Esophagus muscularis mucosa (tissue), 4 donors: ENCODE measurements around the gene UBA5. TPM values are rescaled to one million over a fixed set of nuclear protein-coding genes. Genes with fewer than 3 reads are reported as not detected.
"Not testable (repeated sequence)": the region's sequence is repeated elsewhere in the genome, so short reads cannot be mapped to it uniquely, and the experiment has no call there.

Experiments used
- DNase-seq: peaks from one replicate; pipeline ENCODE4 v3.0.0-alpha.2; 2017; ENCODE audit errors: extremely low spot score
- H3K27ac ChIP-seq, 4 donors: fragments of 200-600 bp; sonication (generic); replicated peaks in 1 of 4; 1 replicate in 3 of 4; 2 replicates in 1 of 4; pipeline ENCODE4 v1.5.1; 2016 to 2019; ENCODE audit warnings: mild to moderate bottlenecking in 1 of 4
- H3K27me3 ChIP-seq, 4 donors: fragments of 200-600 bp; sonication (generic); one replicate each; pipeline versions ENCODE4 v1.5.1 to v1.6.0; 2016 to 2019
- H3K36me3 ChIP-seq, 4 donors: fragments of 200-600 bp; sonication (generic); one replicate each; pipeline ENCODE4 v1.5.1; 2016 to 2019
- H3K4me1 ChIP-seq, 4 donors: fragments of 200-600 bp; sonication (generic); one replicate each; pipeline ENCODE4 v1.5.1; 2016 to 2019
- H3K4me3 ChIP-seq, 4 donors: fragments of 200-600 bp; sonication (generic); 1 replicate in 2 of 4; 2 replicates in 2 of 4; pipeline ENCODE4 v1.5.1; 2016 to 2019; ENCODE audit warnings: mild to moderate bottlenecking in 4 of 4, moderate library complexity in 1 of 4
- H3K9me3 ChIP-seq, 4 donors: fragments of 200-600 bp; sonication (generic); 1 replicate in 3 of 4; 2 replicates in 1 of 4; pipeline ENCODE4 v1.5.1; 2016 to 2019
- CTCF ChIP-seq, 3 experiments: fragments of 200-600 bp in 2 of 3; fragments of 450-650 bp in 1 of 3; sonication (generic) in 2 of 3; IDR thresholded peaks; one replicate each; pipeline ENCODE4 v1.5.1; 2017 to 2019; ENCODE audit warnings: antibody characterized with exemption in 3 of 3, mild to moderate bottlenecking in 2 of 3, moderate library complexity in 1 of 3
- EP300 ChIP-seq: sonication (generic); formaldehyde crosslinking; IDR thresholded peaks from one replicate; pipeline ENCODE4 v1.6.1; 2017; ENCODE audit warnings: antibody characterized with exemption
- POLR2A ChIP-seq: fragments of 450-650 bp; IDR thresholded peaks from one replicate; pipeline ENCODE4 v1.6.1; 2017; ENCODE audit warnings: antibody characterized with exemption, moderate library complexity, mild to moderate bottlenecking, low read depth
- POLR2AphosphoS5 ChIP-seq, 2 donors: sonication (generic); formaldehyde crosslinking; IDR thresholded peaks; one replicate each; pipeline ENCODE4 v1.6.1; 2017; ENCODE audit warnings: antibody characterized with exemption in 2 of 2
- WGBS: methylation state at CpG from one replicate; pipeline ENCODE4 v1.1.5; 2018; 5-methylcytosine and 5-hydroxymethylcytosine counted together
- intact Hi-C: fragments of 100-400 bp; cut with DNase I; formaldehyde crosslinking; loops from one replicate; pipeline ENCODE4 v1.15.1; 2023
- total RNA-seq, 4 donors: library from RNA; depleted of rRNA; stranded (reverse); fragments of >200 nt; gene quantifications; one replicate each; pipeline versions ENCODE4 v1.1.0 to v1.2.1, GENCODE V29; 2016

Gene UBA5
- total RNA-seq = 10 to 100 TPM; 23.7 to 42.2 (median 31.7) TPM

- DNase-seq = peak; percentile 93
- TF ChIP-seq EP300 (no peak), POLR2A (no peak), CTCF (IDR thresholded peaks at IDR 0.05) (no peak), POLR2AphosphoS5 (IDR thresholded peaks at IDR 0.05) (peak in 1 of 2 donors; percentile 59)
- Histone ChIP-seq H3K9me3 (no peaks in the 10 kb centered on the region), H3K27ac (peak within 1 kb of the TSS; percentile 90 to 96 (median 92)), H3K4me3 (peak within 1 kb of the TSS; percentile 76 to 96 (median 86)), H3K27me3 (no peaks in the 10 kb centered on the region), H3K4me1 (peaks cover 44 to 69% (median 51%) of the 10 kb centered on the region in 4 donors), H3K36me3 (no peaks in the 10 kb centered on the region)
- intact Hi-C loops = loop anchor here (5.0 kb wide), 1 partner anchor 62 kb away; the partner anchor contains the start of gene NPHP3
- under 1% methylated on average over 32 of the region's 64 CpGs for WGBS
Measured at GRCh38 chr3:132660052-132660810, at the start of gene UBA5. UBA5 (plus strand) TSS chr3:132660329; CDS start chr3:132660538, 209 bp downstream.

- DNase-seq, H3K4me3 ChIP-seq, H3K27ac ChIP-seq, H3K27me3 ChIP-seq, intact Hi-C loops, H3K9me3 ChIP-seq, H3K4me1 ChIP-seq: not testable (repeated sequence)
- H3K36me3 ChIP-seq = peaks cover 0 to 30% (median 11%) of the 10 kb centered on the region in 4 donors
- 98% methylated on average over 3 of the region's 3 CpGs for WGBS
Measured at GRCh38 chr3:132615301-132615700, 44.8 kb upstream of the UBA5 start.

- Histone ChIP-seq H3K4me3 (no peak overlapping the region), H3K4me1 (peaks cover 0 to 3% (median 0%) of the 10 kb centered on the region in 4 donors), H3K36me3 (peaks cover 0 to 34% (median 12%) of the 10 kb centered on the region in 4 donors), H3K27ac (no peak overlapping the region), H3K9me3 (no peaks in the 10 kb centered on the region), H3K27me3 (no peaks in the 10 kb centered on the region)
- WGBS = 63% methylated on average over 3 of the region's 3 CpGs
- TF ChIP-seq CTCF (IDR thresholded peaks at IDR 0.05) (no peak), POLR2A (no peak), EP300 (no peak), POLR2AphosphoS5 (IDR thresholded peaks at IDR 0.05) (no peak)
- no peak for DNase-seq
- intact Hi-C loops = no loop called here
Measured at GRCh38 chr3:132615881-132616280, 44.2 kb upstream of the UBA5 start.

- Histone ChIP-seq H3K9me3 (no peaks in the 10 kb centered on the region), H3K27ac (no peak overlapping the region), H3K4me3 (no peak overlapping the region), H3K36me3 (peaks cover 0 to 40% (median 15%) of the 10 kb centered on the region in 4 donors), H3K27me3 (no peaks in the 10 kb centered on the region), H3K4me1 (peaks cover 0 to 3% (median 0%) of the 10 kb centered on the region in 4 donors)
- TF ChIP-seq POLR2AphosphoS5 (IDR thresholded peaks at IDR 0.05) (no peak), POLR2A (no peak), CTCF (IDR thresholded peaks at IDR 0.05) (no peak), EP300 (no peak)
- WGBS = 96% methylated on average over 1 of the region's 1 CpG
- intact Hi-C loops = no loop called here
- no peak for DNase-seq
Measured at GRCh38 chr3:132616780-132617179, 43.3 kb upstream of the UBA5 start.

- Histone ChIP-seq H3K27me3 (no peaks in the 10 kb centered on the region), H3K36me3 (peaks cover 14 to 60% (median 36%) of the 10 kb centered on the region in 4 donors), H3K9me3 (no peaks in the 10 kb centered on the region), H3K4me1 (peaks cover 0 to 3% (median 0%) of the 10 kb centered on the region in 4 donors), H3K27ac (no peak overlapping the region), H3K4me3 (no peak overlapping the region)
- DNase-seq = no peak
- 60% methylated on average over 1 of the region's 1 CpG for WGBS
- intact Hi-C loops = no loop called here
- no peak for TF ChIP-seq POLR2A
- TF ChIP-seq POLR2AphosphoS5 (IDR thresholded peaks at IDR 0.05) = no peak
- no peak for TF ChIP-seq CTCF (IDR thresholded peaks at IDR 0.05)
- TF ChIP-seq EP300 = no peak
Measured at GRCh38 chr3:132622148-132622547, 38.0 kb upstream of the UBA5 start.
